HepG2 (cell line): ENCODE results near the gene SLC19A3. TPM values are rescaled to one million over a fixed set of nuclear protein-coding genes. Genes with fewer than 3 reads are reported as not detected.

ENCODE experiments used
- ATAC-seq: fragments of 200-7000 bp; cut with Tn5 transposase; 3 replicates; pipeline ENCODE4 v1.9.1; 2020; ENCODE audit warnings: mild to moderate bottlenecking, moderate library complexity
- BruUV-seq: library from RNA; stranded (reverse); fragments of 400-500 nt; replicated peaks from 2 replicates; lab custom pipeline; 2021; lab: Mats Ljungman, UMichigan
- CTCF ChIA-PET: fragments of 300-600 bp; formaldehyde crosslinking; extraction: SDS; loops from one replicate; lab custom pipeline; 2021; ENCODE audit warnings: low total read pairs, inconsistent platforms, low intra/inter-chr PET ratio; lab: Yijun Ruan, JAX
- POLR2A ChIA-PET: fragments of 350-600 bp; sonication (Branson Sonifier 250); formaldehyde crosslinking; loops from one replicate; lab custom pipeline; 2020; ENCODE audit warnings: antibody characterized with exemption, inconsistent platforms; lab: Yijun Ruan, JAX
- DNase-seq: peaks from one replicate; pipeline ENCODE4 v3.0.0-alpha.2; 2015; ENCODE audit warnings: low spot score
- FAIRE-seq: peaks from 3 replicates; lab custom pipeline; 2011; peaks lifted over from hg19 to GRCh38; lab: Jason Lieb, UNC
- H2AFZ ChIP-seq: one replicate; pipeline ENCODE4 v1.6.1; 2011; ENCODE audit warnings: low read length, inconsistent platforms
- H3K27ac ChIP-seq: fragments of 300-600 bp; 3 replicates; pipeline ENCODE4 v1.8.0; 2011; ENCODE audit warnings: mixed run types, mild to moderate bottlenecking, mixed read lengths, low read length, inconsistent platforms; ENCODE audit not compliant: insufficient read depth; ENCODE audit errors: extremely low read length
- H3K27me3 ChIP-seq, 2 experiments: fragments of 200-600 bp in 1 of 2; 2 replicates in 1 of 2; 3 replicates in 1 of 2; pipeline versions ENCODE4 v1.6.0 to v1.8.0; 2011; ENCODE audit warnings: low read length in 2 of 2, mild to moderate bottlenecking in 2 of 2, moderate library complexity in 2 of 2, inconsistent platforms in 1 of 2; ENCODE audit not compliant: insufficient read depth in 2 of 2, control insufficient read depth in 1 of 2
- H3K36me3 ChIP-seq, 2 experiments: fragments of 200-600 bp in 1 of 2; replicated peaks in 1 of 2; 2 replicates in 1 of 2; 3 replicates in 1 of 2; pipeline versions ENCODE4 v1.5.1 to v1.8.0; 2011; ENCODE audit warnings: low read length in 2 of 2, inconsistent platforms in 1 of 2; ENCODE audit not compliant: insufficient read depth in 2 of 2, control insufficient read depth in 1 of 2
- H3K4me1 ChIP-seq: 2 replicates; pipeline ENCODE4 v1.5.1; 2012; ENCODE audit warnings: low read length, inconsistent platforms; ENCODE audit not compliant: insufficient read depth
- H3K4me2 ChIP-seq: 2 replicates; pipeline ENCODE4 v1.6.0; 2011; ENCODE audit warnings: low read depth, low read length, inconsistent platforms
- H3K4me3 ChIP-seq, 3 experiments: fragments of 200-600 bp in 1 of 3; sonication (generic), shearing (Covaris generic) in 1 of 3; replicated peaks in 1 of 3; 2 replicates each; pipeline ENCODE4 v1.5.1; 2011 to 2016; ENCODE audit warnings: low read length in 3 of 3, inconsistent platforms in 2 of 3, low read depth in 2 of 3, mild to moderate bottlenecking in 2 of 3, control low read depth in 1 of 3, mixed read lengths in 1 of 3; ENCODE audit not compliant: insufficient read depth in 1 of 3
- H3K79me2 ChIP-seq: one replicate; pipeline ENCODE4 v1.6.1; 2011; ENCODE audit warnings: low read length, inconsistent platforms; ENCODE audit not compliant: insufficient read depth
- H3K9ac ChIP-seq: 2 replicates; pipeline ENCODE4 v1.6.0; 2011; ENCODE audit warnings: mild to moderate bottlenecking, low read depth, low read length, inconsistent platforms; ENCODE audit not compliant: insufficient read depth
- H3K9me3 ChIP-seq: 2 replicates; pipeline ENCODE4 v1.5.1; 2012; ENCODE audit warnings: mild to moderate bottlenecking, low read length
- H4K20me1 ChIP-seq: 2 replicates; pipeline ENCODE4 v1.6.0; 2011; ENCODE audit warnings: inconsistent platforms, mild to moderate bottlenecking, low read length, moderate library complexity; ENCODE audit not compliant: insufficient read depth
- ATF1 ChIP-seq: IDR thresholded peaks from 2 replicates; pipeline ENCODE4 v1.6.1; 2016; ENCODE audit warnings: mild to moderate bottlenecking, control low read depth
- BCL6 ChIP-seq: IDR thresholded peaks from 2 replicates; pipeline ENCODE4 v1.6.1; 2016; ENCODE audit warnings: missing genetic modification reagents, missing compliant biosample characterization
- CEBPB ChIP-seq: IDR thresholded peaks from 2 replicates; pipeline ENCODE4 v1.6.1; 2011; ENCODE audit warnings: low read depth, low read length, improper control_type of control experiment, borderline replicate concordance
- CEBPG ChIP-seq: IDR thresholded peaks from 2 replicates; pipeline ENCODE4 v1.6.1; 2016
- CREM ChIP-seq, 2 experiments: sonication (generic) in 1 of 2; formaldehyde crosslinking in 1 of 2; IDR thresholded peaks; 2 replicates each; pipeline versions ENCODE4 v1.4.0 to v1.6.1; 2016 to 2020; ENCODE audit warnings: antibody characterized with exemption in 1 of 2, mild to moderate bottlenecking in 1 of 2, missing genetic modification reagents in 1 of 2
- EP300 ChIP-seq, 3 experiments: sonication (generic) in 1 of 3; formaldehyde crosslinking in 1 of 3; IDR thresholded peaks; 2 replicates each; pipeline versions ENCODE4 v1.5.1 to v1.6.1; 2011 to 2020; ENCODE audit warnings: low read depth in 2 of 3, low read length in 2 of 3, borderline replicate concordance in 1 of 3, improper control_type of control experiment in 1 of 3, mild to moderate bottlenecking in 1 of 3, missing genetic modification reagents in 1 of 3, moderate library complexity in 1 of 3
- FOXP1 ChIP-seq, 2 experiments: fragments of 450-650 bp in 1 of 2; IDR thresholded peaks; 2 replicates each; pipeline ENCODE4 v1.6.1; 2017 to 2018; ENCODE audit warnings: antibody characterized with exemption in 1 of 2
- HOMEZ ChIP-seq: IDR thresholded peaks from 2 replicates; pipeline ENCODE4 v1.6.1; 2016; ENCODE audit warnings: low read depth
- JUNB ChIP-seq: sonication (generic); formaldehyde crosslinking; IDR thresholded peaks from 2 replicates; pipeline ENCODE4 v1.8.0; 2022; ENCODE audit warnings: missing genetic modification reagents, mild to moderate bottlenecking, borderline replicate concordance
- KDM1A ChIP-seq: IDR thresholded peaks from 2 replicates; pipeline ENCODE4 v1.6.1; 2016; ENCODE audit warnings: missing compliant biosample characterization
- NFIC ChIP-seq: IDR thresholded peaks from 2 replicates; pipeline ENCODE4 v1.6.1; 2012; ENCODE audit warnings: mild to moderate bottlenecking, low read length, inconsistent platforms
- NR2C2 ChIP-seq: sonication (generic); formaldehyde crosslinking; IDR thresholded peaks from 2 replicates; pipeline ENCODE4 v1.4.0; 2020; ENCODE audit warnings: missing genetic modification reagents, mild to moderate bottlenecking, moderate library complexity, borderline replicate concordance
- NR2F2 ChIP-seq: IDR thresholded peaks from 2 replicates; pipeline ENCODE4 v1.6.1; 2012; ENCODE audit warnings: low read depth, inconsistent platforms, borderline replicate concordance
- PCBP1 ChIP-seq: fragments of 200-400 bp; formaldehyde crosslinking; IDR thresholded peaks from 2 replicates; pipeline ENCODE4 v1.6.1; 2017; ENCODE audit warnings: mild to moderate bottlenecking, low read depth, low read length, borderline replicate concordance
- POGZ ChIP-seq: sonication (generic); formaldehyde crosslinking; IDR thresholded peaks from 2 replicates; pipeline ENCODE4 v1.4.0; 2020; ENCODE audit warnings: mild to moderate bottlenecking, missing genetic modification reagents
- PPARG ChIP-seq: conservative IDR thresholded peaks from 2 replicates; pipeline ENCODE4 v1.6.1; 2016; ENCODE audit warnings: missing biosample characterization, missing genetic modification reagents
- RARA ChIP-seq: IDR thresholded peaks from 2 replicates; pipeline ENCODE4 v1.6.1; 2016; ENCODE audit warnings: missing genetic modification reagents, missing compliant biosample characterization
- RCOR2 ChIP-seq: IDR thresholded peaks from 2 replicates; pipeline ENCODE4 v1.6.1; 2016; ENCODE audit warnings: missing biosample characterization, missing genetic modification reagents
- REL ChIP-seq: sonication (generic); formaldehyde crosslinking; conservative IDR thresholded peaks from 2 replicates; pipeline ENCODE4 v1.8.0; 2022; ENCODE audit warnings: mild to moderate bottlenecking, missing genetic modification reagents, moderate library complexity
- SKI ChIP-seq: fragments of 450-650 bp; IDR thresholded peaks from one replicate; pipeline ENCODE4 v1.6.1; 2018; ENCODE audit warnings: mild to moderate bottlenecking; ENCODE audit not compliant: partially characterized antibody
- SOX6 ChIP-seq, 2 experiments: fragments of 450-650 bp in 1 of 2; sonication (generic) in 1 of 2; formaldehyde crosslinking in 1 of 2; IDR thresholded peaks; 2 replicates each; pipeline versions ENCODE4 v1.4.0 to v1.6.1; 2017 to 2020; ENCODE audit warnings: antibody characterized with exemption in 1 of 2, mild to moderate bottlenecking in 1 of 2, missing genetic modification reagents in 1 of 2
- ZNF644 ChIP-seq: IDR thresholded peaks from 2 replicates; pipeline ENCODE4 v1.6.1; 2016; ENCODE audit warnings: low read depth
- ZUFSP ChIP-seq: sonication (generic); formaldehyde crosslinking; IDR thresholded peaks from 2 replicates; pipeline ENCODE4 v1.9.0; 2021; ENCODE audit warnings: missing genetic modification reagents, mild to moderate bottlenecking, borderline replicate concordance
- WGBS: methylation state at CpG from one replicate; pipeline ENCODE4 v1.1.6; 2017; ENCODE audit warnings: low lambda C conversion rate; 5-methylcytosine and 5-hydroxymethylcytosine counted together
- in situ Hi-C: cut with HindIII; loops from 2 replicates; pipeline ENCODE4 v1.10.0; 2017; ENCODE audit warnings: low pct_unique_long_range_greater_than_20kb; ENCODE audit not compliant: extremely low pct_ligation_motif_present
- intact Hi-C: fragments of 100-400 bp; cut with micrococcal nuclease; formaldehyde crosslinking; loops from one replicate; pipeline ENCODE4 v1.10.0; 2022; ENCODE audit not compliant: unreplicated experiment
- polyA plus RNA-seq, 8 experiments: library from polyadenylated mRNA; depleted of rRNA in 3 of 8; stranded (reverse) in 7 of 8; unstranded in 1 of 8; fragments of >200 nt; fragmentation: Illumina TruSeq in 4 of 8; extraction: Trizol in 4 of 8; gene quantifications; 2 replicates each; pipeline versions ENCODE4 v1.2.1 to v1.2.3, GENCODE V29; 2011 to 2016; ENCODE audit warnings: low read depth in 4 of 8, missing spikeins in 1 of 8, mixed read lengths in 1 of 8; ENCODE audit not compliant: insufficient read depth in 1 of 8
- total RNA-seq, 5 experiments: library from RNA; depleted of rRNA; stranded (reverse); fragments of >200 nt; fragmentation: Illumina TruSeq; extraction: Trizol; gene quantifications; 2 replicates each; pipeline ENCODE4 v1.2.3, GENCODE V29; 2016; ENCODE audit warnings: low read depth in 1 of 5

Gene SLC19A3
- total and polyA plus RNA-seq, 2 of the 13 experiments (the other 11 are each of a cell fraction or from before 2014, with no cell fraction given) = 2.3 to 5.2 TPM

GRCh38 chr2:227655454-227655853 lies 62.4 kb downstream of the SLC19A3 start:
- FAIRE-seq (no peak), ATAC-seq (peak; percentile 70), DNase-seq (peak; percentile 87)
- Histone ChIP-seq H3K4me2 (no peak overlapping the region), H3K9me3 (no peaks in the 10 kb centered on the region), H3K4me3 (no peak overlapping the region), H3K9ac (no peak overlapping the region), H3K4me1 (peaks cover 46% of the 10 kb centered on the region), H4K20me1 (no peaks in the 10 kb centered on the region), H3K27ac (no peak overlapping the region), H2AFZ (no peak overlapping the region), H3K79me2 (no peaks in the 10 kb centered on the region), H3K36me3 (no peaks in the 10 kb centered on the region), H3K27me3 (no peaks in the 10 kb centered on the region)
- in situ Hi-C loops = loop anchor here (10.0 kb wide), 2 partner anchors 229 to 251 kb away; no protein-coding TSS in a partner anchor
- intact Hi-C loops = loop anchor here (10.0 kb wide), 1 partner anchor 531 kb away; no protein-coding TSS in a partner anchor
- CTCF ChIA-PET = no interaction called here
- 0% methylated on average over 1 of the region's 1 CpG for WGBS
- POLR2A ChIA-PET = no interaction called here
- BruUV-seq = no TSS peak
- TF ChIP-seq FOXP1 (IDR thresholded peaks at IDR 0.05) (no peak), FOXP1 (CRISPR knock-in tag; IDR thresholded peaks at IDR 0.05) (peak; percentile 26; the same call in 1 of the 2 replicates), PCBP1 (no peak), CEBPB (peak; percentile 76; the same call in 1 of the 2 replicates), POGZ (0 out of 2 replicates have a peak, but pooled peaks have one; percentile 20), EP300 (IDR thresholded peaks at IDR 0.05; ENCODE audit: low read depth in 2 of 2, low read length in 2 of 2) (peak in 1 of 2 experiments; percentile 57; a peak in 2 of 4 replicates), EP300 (CRISPR knock-in tag; IDR thresholded peaks at IDR 0.05; ENCODE audit: borderline replicate concordance) (no peak), NR2C2 (peak; percentile 76; the same call in 1 of the 2 replicates), CREM (IDR thresholded peaks at IDR 0.05) (0 out of 2 replicates have a peak, but pooled peaks have one; percentile 12), CREM (CRISPR knock-in tag; IDR thresholded peaks at IDR 0.05) (no peak), BCL6 (CRISPR knock-in tag) (0 out of 2 replicates have a peak, but pooled peaks have one; percentile 27), CEBPG (CRISPR knock-in tag) (peak; percentile 69), ZUFSP (CRISPR knock-in tag) (no peak), REL (CRISPR knock-in tag) (no peak), NR2F2 (0 out of 2 replicates have a peak, but pooled peaks have one; percentile 35), RARA (CRISPR knock-in tag) (peak; percentile 91), RCOR2 (CRISPR knock-in tag) (peak; percentile 55; the same call in 1 of the 2 replicates), NFIC (peak; percentile 36; the same call in 1 of the 2 replicates), ATF1 (CRISPR knock-in tag) (peak; percentile 34; the same call in 1 of the 2 replicates), SKI (peak; percentile 37), HOMEZ (CRISPR knock-in tag) (peak; percentile 91), SOX6 (IDR thresholded peaks at IDR 0.05) (no peak), SOX6 (CRISPR knock-in tag; IDR thresholded peaks at IDR 0.05) (peak; percentile 22; the same call in 1 of the 2 replicates), KDM1A (CRISPR knock-in tag) (0 out of 2 replicates have a peak, but pooled peaks have one; percentile 11), JUNB (CRISPR knock-in tag) (peak; percentile 75; the same call in 1 of the 2 replicates), ZNF644 (CRISPR knock-in tag) (peak; percentile 82), PPARG (CRISPR knock-in tag) (0 out of 2 replicates have a peak, but pooled peaks have one; percentile 54)
